ENCODE data around the gene IPCEF1. TPM values are rescaled to one million over a fixed set of nuclear protein-coding genes. Genes with fewer than 3 reads are reported as not detected.

IPCEF1 gene
- total RNA-seq, 4 donors from 2014 or later, result 0.63 to 5.3 (median 1.9) TPM

DNA sequence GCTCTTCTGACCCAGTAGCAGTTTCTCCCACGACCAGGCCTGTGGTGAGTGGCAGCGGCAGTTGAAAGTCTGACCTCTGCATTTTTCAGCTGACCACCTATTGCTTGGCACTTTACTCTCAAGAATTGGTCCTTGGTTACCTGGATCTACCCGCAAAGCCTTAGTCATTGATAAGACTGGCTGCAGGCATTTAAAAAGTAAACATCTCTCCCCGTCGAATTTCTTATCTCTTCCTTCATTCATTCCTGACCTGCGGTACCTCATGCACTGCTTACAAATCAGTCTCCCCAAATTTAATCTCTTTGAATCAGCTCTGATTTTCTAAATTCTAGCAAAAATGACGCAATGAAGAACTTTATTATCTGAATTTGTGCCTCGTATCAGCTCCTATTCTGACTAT is 26.1 kb upstream of the IPCEF1 start:
- TF ChIP-seq EP300 (IDR thresholded peaks at IDR 0.05) (no peak), CTCF (IDR thresholded peaks at IDR 0.05) (no peak), POLR2A (IDR thresholded peaks at IDR 0.05) (no peak)
- no peak for DNase-seq (ENCODE audit: low spot score in 2 of 2)
- H3K27ac ChIP-seq, result no peak overlapping the region
- no peak overlapping the region for H3K4me3 ChIP-seq
- no peaks in the 10 kb centered on the region for H3K36me3 ChIP-seq
- peaks cover 0 to 16% (median 3%) of the 10 kb centered on the region in 4 donors for H3K4me1 ChIP-seq
- 91 to 95% methylated on average over 8 of the region's 8 CpGs for WGBS, 2 donors
- no peaks in the 10 kb centered on the region for H3K27me3 ChIP-seq
- peaks cover 0 to 6% (median 0%) of the 10 kb centered on the region in 4 donors for H3K9me3 ChIP-seq

DNA sequence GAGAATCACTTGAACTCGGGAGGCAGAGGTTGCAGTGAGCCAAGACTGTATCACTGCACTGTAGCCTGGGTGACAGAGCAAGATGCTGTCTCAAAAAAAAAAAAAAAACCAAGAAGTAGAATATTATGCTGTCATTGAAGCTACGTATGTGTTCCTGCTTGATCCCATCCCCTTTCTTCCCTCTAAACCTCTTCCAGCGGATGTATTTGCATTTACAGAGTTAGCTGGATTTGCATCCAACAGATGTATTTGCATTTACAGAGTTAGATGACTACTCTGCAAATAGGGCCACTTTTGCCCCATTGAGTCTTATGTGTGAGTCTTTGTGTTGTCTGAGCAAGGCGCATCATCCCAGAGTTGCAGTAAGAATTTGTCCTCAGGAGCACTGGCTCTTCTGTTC is 24.9 kb upstream of the IPCEF1 start:
- TF ChIP-seq CTCF (IDR thresholded peaks at IDR 0.05) (no peak), EP300 (IDR thresholded peaks at IDR 0.05) (no peak), POLR2A (IDR thresholded peaks at IDR 0.05) (no peak)
- Histone ChIP-seq H3K4me1 (peaks cover 0 to 11% (median 3%) of the 10 kb centered on the region in 4 donors), H3K27ac (no peak overlapping the region), H3K4me3 (no peak overlapping the region), H3K27me3 (no peaks in the 10 kb centered on the region), H3K36me3 (no peaks in the 10 kb centered on the region), H3K9me3 (peaks cover 0 to 6% (median 0%) of the 10 kb centered on the region in 4 donors)
- 93 to 94% methylated on average over 4 of the region's 4 CpGs for WGBS, 2 donors
- no peak for DNase-seq (ENCODE audit: low spot score in 2 of 2)

DNA sequence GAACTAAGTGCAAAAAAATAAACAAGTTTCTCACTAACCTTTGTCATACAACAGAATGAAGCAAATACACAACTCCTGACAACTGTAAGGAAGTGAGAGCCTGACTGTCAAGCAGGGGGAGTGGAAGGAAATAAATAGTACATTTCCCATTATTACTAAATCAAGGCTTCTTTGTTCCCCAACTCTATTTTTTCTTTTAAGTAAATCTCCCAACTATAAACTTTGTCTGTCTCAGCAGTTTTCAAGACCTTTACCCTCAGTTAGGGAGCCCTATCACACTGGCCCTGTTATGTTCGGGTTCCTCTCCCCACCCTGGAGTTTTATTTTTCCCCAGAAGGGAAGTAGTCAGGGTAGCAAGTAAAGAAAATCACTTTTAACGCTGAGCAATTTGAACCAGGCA is 24.1 kb upstream of the IPCEF1 start:
- WGBS, 2 donors, result 7 to 12% methylated on average over 2 of the region's 2 CpGs
- no peak for DNase-seq (ENCODE audit: low spot score in 2 of 2)
- Histone ChIP-seq H3K27me3 (no peaks in the 10 kb centered on the region), H3K9me3 (peaks cover 0 to 6% (median 0%) of the 10 kb centered on the region in 4 donors), H3K4me3 (no peak overlapping the region), H3K36me3 (no peaks in the 10 kb centered on the region), H3K27ac (peak overlapping the region in 2 of 4 donors; percentile 44 to 52), H3K4me1 (peaks cover 0 to 11% (median 3%) of the 10 kb centered on the region in 4 donors)
- TF ChIP-seq CTCF (IDR thresholded peaks at IDR 0.05), result no peak
- TF ChIP-seq POLR2A (IDR thresholded peaks at IDR 0.05), result no peak
- peak in 1 of 2 donors; percentile 47 for TF ChIP-seq EP300 (IDR thresholded peaks at IDR 0.05)

- DNase-seq (ENCODE audit: low spot score in 2 of 2), result no peak
- Histone ChIP-seq H3K36me3 (no peaks in the 10 kb centered on the region), H3K27me3 (no peaks in the 10 kb centered on the region), H3K4me3 (no peak overlapping the region), H3K9me3 (peaks cover 0 to 6% (median 0%) of the 10 kb centered on the region in 4 donors), H3K27ac (no peak overlapping the region), H3K4me1 (peaks cover 0 to 11% (median 3%) of the 10 kb centered on the region in 4 donors)
- 95 to 99% methylated on average over 3 of the region's 3 CpGs for WGBS, 2 donors
- no peak for TF ChIP-seq CTCF (IDR thresholded peaks at IDR 0.05)
- no peak for TF ChIP-seq POLR2A (IDR thresholded peaks at IDR 0.05)
- TF ChIP-seq EP300 (IDR thresholded peaks at IDR 0.05), result no peak
Measured at GRCh38 chr6:154379585-154379984, 23.0 kb upstream of the IPCEF1 start.

DNA sequence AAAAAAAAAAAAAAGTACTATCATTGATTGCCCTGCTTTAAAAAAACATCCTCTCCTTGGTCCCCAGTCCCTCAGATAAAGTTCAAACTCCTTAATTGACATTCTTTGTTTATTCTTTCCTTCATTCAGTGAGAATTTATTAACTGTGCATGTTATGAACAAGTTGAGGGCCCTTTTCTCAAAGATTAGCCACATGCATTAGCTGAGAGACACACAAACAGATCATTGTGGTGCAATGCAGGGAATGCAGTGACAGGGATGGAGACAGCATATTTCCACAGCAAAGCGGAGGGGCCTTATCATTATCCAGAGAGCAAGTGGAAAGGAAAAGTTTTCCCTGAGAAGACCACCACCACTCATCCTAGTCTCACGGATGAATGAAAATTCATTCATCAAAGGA is 21.9 kb upstream of the IPCEF1 start:
- no peak overlapping the region for H3K4me3 ChIP-seq
- H3K36me3 ChIP-seq, result no peaks in the 10 kb centered on the region
- TF ChIP-seq EP300 (IDR thresholded peaks at IDR 0.05), result no peak
- TF ChIP-seq CTCF (IDR thresholded peaks at IDR 0.05), result no peak
- TF ChIP-seq POLR2A (IDR thresholded peaks at IDR 0.05), result no peak
- no peak for DNase-seq (ENCODE audit: low spot score in 2 of 2)
- H3K27me3 ChIP-seq, result no peaks in the 10 kb centered on the region
- H3K27ac ChIP-seq, result no peak overlapping the region
- H3K4me1 ChIP-seq, result peaks cover 0 to 11% (median 3%) of the 10 kb centered on the region in 4 donors
- 49 to 75% methylated on average over 2 of the region's 2 CpGs for WGBS, 2 donors
- H3K9me3 ChIP-seq, result peaks cover 0 to 6% (median 0%) of the 10 kb centered on the region in 4 donors

Data from tibial nerve (tissue), 4 donors.